ENCODE results near the gene COL1A1.
A peak's percentile ranks its signal among the peaks of the same experiment; 100 is the strongest.

COL1A1 gene

GRCh38 chr17:50144355-50144754 lies 57.1 kb downstream of the COL1A1 start:
- no peak for DNase-seq (ENCODE audit: low spot score)
- H3K27ac ChIP-seq: peak overlapping the region in 1 of 2 donors; percentile 94
- H3K4me3 ChIP-seq: no peak overlapping the region
- TF ChIP-seq CTCF (IDR thresholded peaks at IDR 0.05): no peak

GRCh38 chr17:50143461-50144176 lies 57.8 kb downstream of the COL1A1 start:
- H3K4me3 ChIP-seq: no peak overlapping the region
- no peak for DNase-seq (ENCODE audit: low spot score)
- peak overlapping the region in 1 of 2 donors; percentile 94 for H3K27ac ChIP-seq
- no peak for TF ChIP-seq CTCF (IDR thresholded peaks at IDR 0.05)

GRCh38 chr17:50141745-50142110 lies 59.7 kb downstream of the COL1A1 start:
- TF ChIP-seq CTCF (IDR thresholded peaks at IDR 0.05): no peak
- Histone ChIP-seq H3K4me3 (no peak overlapping the region), H3K27ac (peak overlapping the region in 1 of 2 donors; percentile 25)
- DNase-seq (ENCODE audit: low spot score): no peak

GRCh38 chr17:50141026-50141744 lies 60.2 kb downstream of the COL1A1 start:
- Histone ChIP-seq H3K27ac (peak overlapping the region in 1 of 2 donors; percentile 63), H3K4me3 (no peak overlapping the region)
- DNase-seq (ENCODE audit: low spot score): no peak
- TF ChIP-seq CTCF (IDR thresholded peaks at IDR 0.05): no peak

GRCh38 chr17:50139950-50140885 lies 61.2 kb downstream of the COL1A1 start:
- H3K27ac ChIP-seq: peak overlapping the region in 1 of 2 donors; percentile 63
- no peak for DNase-seq (ENCODE audit: low spot score)

More at GRCh38 chr17:50139950-50140885, 61.2 kb downstream of the COL1A1 start:
- no peak overlapping the region for H3K4me3 ChIP-seq
- peak; percentile 91 for TF ChIP-seq CTCF (IDR thresholded peaks at IDR 0.05)

Data from coronary artery (tissue), 2 donors.